ENCODE data around the gene DMD.

DNA sequence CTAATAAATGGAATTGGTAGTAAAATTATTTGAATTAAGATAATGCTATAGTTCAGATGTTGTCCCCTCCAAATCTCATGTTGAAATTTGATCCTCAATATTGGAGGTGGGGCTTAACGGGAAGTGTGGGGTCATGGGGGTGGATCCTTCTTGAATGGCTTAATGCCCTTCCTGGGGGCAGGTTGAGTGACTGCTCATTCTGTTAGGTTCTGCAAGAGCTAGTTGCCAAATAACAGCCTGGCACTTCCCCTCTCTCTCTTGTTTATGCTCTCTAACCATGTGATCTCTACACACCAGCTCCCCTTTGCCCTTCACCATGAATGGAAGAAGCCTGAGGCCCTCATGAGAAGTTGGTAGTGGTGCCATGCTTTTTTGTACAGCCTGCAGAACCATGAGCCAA, 1414.7 kb downstream of the DMD start:
- TF ChIP-seq EZH2phosphoT487 (IDR thresholded peaks at IDR 0.05; ENCODE audit: insufficient read depth, low read depth) (no peak), EZH2 (IDR thresholded peaks at IDR 0.05; ENCODE audit: insufficient read depth, poor library complexity, severe bottlenecking) (no peak)

Measured in GM23248 (cell line).